Uterus (tissue), 2 donors: ENCODE measurements around the gene KRT2.

Source experiments
- CTCF ChIP-seq, 4 experiments: fragments of 200-600 bp in 2 of 4; fragments of 450-650 bp in 2 of 4; sonication (generic) in 2 of 4; IDR thresholded peaks; one replicate each; pipeline ENCODE4 v1.5.1; 2016 to 2019; ENCODE audit warnings: antibody characterized with exemption in 4 of 4, mild to moderate bottlenecking in 2 of 4, moderate library complexity in 1 of 4
- POLR2A ChIP-seq, 2 donors: fragments of 450-650 bp; IDR thresholded peaks; one replicate each; pipeline ENCODE4 v1.6.1; 2016; ENCODE audit warnings: antibody characterized with exemption in 2 of 2, mild to moderate bottlenecking in 1 of 2, moderate library complexity in 1 of 2

DNA sequence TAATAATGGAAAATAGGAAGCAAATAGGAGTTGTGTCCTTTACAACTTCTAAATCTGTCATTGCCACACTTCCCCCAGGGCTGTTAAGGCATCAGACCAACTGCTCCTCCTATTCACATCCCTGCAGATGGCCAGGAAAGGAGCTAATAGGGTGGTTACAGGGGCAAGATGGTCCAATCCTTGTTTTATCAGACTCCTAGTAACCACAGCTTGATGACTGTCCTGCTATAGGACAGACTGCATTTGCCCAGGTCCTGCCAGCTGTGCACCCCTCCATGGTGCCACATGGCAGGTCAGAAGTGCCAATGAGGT is 10.9 kb upstream of the KRT2 start:
- TF ChIP-seq POLR2A (IDR thresholded peaks at IDR 0.05) (no peak), CTCF (IDR thresholded peaks at IDR 0.05) (no peak)
